ENCODE measurements around the gene PLA2G1B. TPM values are rescaled to one million over a fixed set of nuclear protein-coding genes. Genes with fewer than 3 reads are reported as not detected.
A peak's percentile ranks its signal among the peaks of the same experiment; 100 is the strongest.

PLA2G1B gene
- total and polyA plus RNA-seq, 8 donors, result 1.1 to 76.9 (median 1.8) TPM

- DNase-seq, result peak in 3 of 4 donors; percentile 63 to 90 (median 87)
- Histone ChIP-seq H3K9me3 (no peaks in the 10 kb centered on the region), H3K4me3 (peak within 1 kb of the TSS; percentile 41 to 46), H3K4me1 (peaks cover 0 to 17% of the 10 kb centered on the region in 2 donors), H3K36me3 (no peaks in the 10 kb centered on the region), H3K27ac (peak within 1 kb of the TSS; percentile 98 to 99), H3K27me3 (no peaks in the 10 kb centered on the region)
- TF ChIP-seq, protein P1, sequence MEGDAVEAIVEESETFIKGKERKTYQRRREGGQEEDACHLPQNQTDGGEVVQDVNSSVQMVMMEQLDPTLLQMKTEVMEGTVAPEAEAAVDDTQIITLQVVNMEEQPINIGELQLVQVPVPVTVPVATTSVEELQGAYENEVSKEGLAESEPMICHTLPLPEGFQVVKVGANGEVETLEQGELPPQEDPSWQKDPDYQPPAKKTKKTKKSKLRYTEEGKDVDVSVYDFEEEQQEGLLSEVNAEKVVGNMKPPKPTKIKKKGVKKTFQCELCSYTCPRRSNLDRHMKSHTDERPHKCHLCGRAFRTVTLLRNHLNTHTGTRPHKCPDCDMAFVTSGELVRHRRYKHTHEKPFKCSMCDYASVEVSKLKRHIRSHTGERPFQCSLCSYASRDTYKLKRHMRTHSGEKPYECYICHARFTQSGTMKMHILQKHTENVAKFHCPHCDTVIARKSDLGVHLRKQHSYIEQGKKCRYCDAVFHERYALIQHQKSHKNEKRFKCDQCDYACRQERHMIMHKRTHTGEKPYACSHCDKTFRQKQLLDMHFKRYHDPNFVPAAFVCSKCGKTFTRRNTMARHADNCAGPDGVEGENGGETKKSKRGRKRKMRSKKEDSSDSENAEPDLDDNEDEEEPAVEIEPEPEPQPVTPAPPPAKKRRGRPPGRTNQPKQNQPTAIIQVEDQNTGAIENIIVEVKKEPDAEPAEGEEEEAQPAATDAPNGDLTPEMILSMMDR (IDR thresholded peaks at IDR 0.05), result no peak
- intact Hi-C loops (cut with DNase I), result no loop called here
- ATAC-seq, result peak; percentile 53
Measured at GRCh38 chr12:120292661-120293531, 34.7 kb downstream of the PLA2G1B start, which contains the start of gene RNU4-1. TSS of gene RNU4-1 (minus strand) at chr12:120293237.

DNA sequence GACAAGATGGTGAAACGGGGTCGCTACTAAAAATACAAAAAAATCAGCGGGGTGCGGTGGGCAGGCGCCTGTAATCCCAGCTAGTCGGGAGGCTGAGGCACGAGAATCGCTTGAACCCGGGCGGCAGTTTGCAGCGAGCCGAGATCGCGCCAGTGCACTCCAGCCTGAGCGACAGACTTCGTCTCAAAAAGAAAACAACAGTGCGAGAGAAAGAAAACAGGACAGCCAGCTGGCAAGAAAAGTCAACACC, 35.2 kb downstream of the PLA2G1B start:
- no peaks in the 10 kb centered on the region for H3K36me3 ChIP-seq
- ATAC-seq (peak; percentile 2), DNase-seq (no peak)
- no peaks in the 10 kb centered on the region for H3K9me3 ChIP-seq
- peak overlapping the region; percentile 98 to 99 for H3K27ac ChIP-seq
- peaks cover 0 to 17% of the 10 kb centered on the region in 2 donors for H3K4me1 ChIP-seq
- intact Hi-C loops (cut with DNase I), result no loop called here
- no peaks in the 10 kb centered on the region for H3K27me3 ChIP-seq
- peak overlapping the region; percentile 41 to 46 for H3K4me3 ChIP-seq
- TF ChIP-seq, protein P1 (IDR thresholded peaks at IDR 0.05), result no peak

GRCh38 chr12:120290609-120291305, 36.8 kb downstream of the PLA2G1B start:
- Histone ChIP-seq H3K4me3 (peak overlapping the region in 1 of 2 donors; percentile 10), H3K27me3 (no peaks in the 10 kb centered on the region), H3K36me3 (no peaks in the 10 kb centered on the region), H3K27ac (peak overlapping the region; percentile 98 to 99), H3K4me1 (peaks cover 0 to 17% of the 10 kb centered on the region in 2 donors), H3K9me3 (no peaks in the 10 kb centered on the region)
- TF ChIP-seq, protein P1 (IDR thresholded peaks at IDR 0.05), result no peak
- DNase-seq (peak in 3 of 4 donors; percentile 6 to 48 (median 18)), ATAC-seq (peak; percentile 41)
- intact Hi-C loops (cut with DNase I), result no loop called here

GRCh38 chr12:120287491-120287890, 40.1 kb downstream of the PLA2G1B start:
- ATAC-seq, result no peak
- Histone ChIP-seq H3K4me3 (no peak overlapping the region), H3K4me1 (peaks cover 0 to 17% of the 10 kb centered on the region in 2 donors), H3K36me3 (no peaks in the 10 kb centered on the region), H3K27me3 (no peaks in the 10 kb centered on the region), H3K9me3 (no peaks in the 10 kb centered on the region), H3K27ac (no peak overlapping the region)
- intact Hi-C loops (cut with DNase I), result no loop called here
- DNase-seq, result no peak
- TF ChIP-seq, protein P1 (IDR thresholded peaks at IDR 0.05), result no peak

All from left lung (tissue), 10 donors.